ENCODE data around the gene USP33. TPM values are rescaled to one million over a fixed set of nuclear protein-coding genes. Genes with fewer than 3 reads are reported as not detected.

Gene USP33
- total RNA-seq, 2 experiments from 2014 or later: 47.8 to 67.0 TPM

GRCh38 chr1:77673716-77674355 is 85.8 kb downstream of the USP33 start:
- intact Hi-C loops (cut with micrococcal nuclease; ENCODE audit: unreplicated experiment): no loop called here
- Histone ChIP-seq H3K79me2 (ENCODE audit: insufficient read depth, low read depth, low read length) (peaks cover 100% of the 10 kb centered on the region), H3K4me1 (ENCODE audit: insufficient read depth, low read length, poor library complexity, severe bottlenecking) (peaks cover 70% of the 10 kb centered on the region), H3K27ac (ENCODE audit: low read depth, low read length, poor library complexity, severe bottlenecking) (no peak overlapping the region), H3K9me3 (ENCODE audit: low read length) (no peaks in the 10 kb centered on the region), H3K36me3 (ENCODE audit: insufficient read depth, low read length) (peaks cover 34% of the 10 kb centered on the region; the same call in 1 of the 2 replicates), H2AFZ (ENCODE audit: low read length) (no peak overlapping the region), H3K4me2 (ENCODE audit: low read length) (no peak overlapping the region), H3K9me2 (ENCODE audit: insufficient read depth, low read length) (no peaks in the 10 kb centered on the region), H4K20me1 (ENCODE audit: insufficient read depth, low read length) (peaks cover 24% of the 10 kb centered on the region), H3K4me3 (ENCODE audit: low read depth, low read length, poor library complexity, severe bottlenecking) (no peak overlapping the region)
- TF ChIP-seq CTCF (conservative IDR thresholded peaks at IDR 0.05; ENCODE audit: low read length) (no peak), EZH2phosphoT487 (IDR thresholded peaks at IDR 0.05; ENCODE audit: borderline replicate concordance, low read depth, low read length) (no peak)
- BruUV-seq (replicated peaks): no TSS peak
- no peak for DNase-seq (ENCODE audit: low spot score)
- ChIA-PET POLR2A (interaction anchor here (1.0 to 2.0 kb wide), 4 partner anchors 9 to 83 kb away, joined by 3 to 6 read pairs (median 4); partner anchors contain the start of gene ZZZ3), CTCF (ENCODE audit: unreplicated experiment) (no interaction called here)

- POLR2A ChIA-PET: interaction anchor here (1.2 to 2.0 kb wide), 2 partner anchors 11 to 84 kb away, joined by 6 read pairs; no protein-coding TSS in a partner anchor
- H3K4me2 ChIP-seq (ENCODE audit: low read length): peak overlapping the region; percentile 54
- H3K79me2 ChIP-seq (ENCODE audit: insufficient read depth, low read depth, low read length): peaks cover 100% of the 10 kb centered on the region
- TF ChIP-seq EZH2phosphoT487 (IDR thresholded peaks at IDR 0.05; ENCODE audit: borderline replicate concordance, low read depth, low read length) (no peak), CTCF (conservative IDR thresholded peaks at IDR 0.05; ENCODE audit: low read length) (no peak)
- no peaks in the 10 kb centered on the region for H3K9me2 ChIP-seq (ENCODE audit: insufficient read depth, low read length)
- no peaks in the 10 kb centered on the region for H3K9me3 ChIP-seq (ENCODE audit: low read length)
- no peak overlapping the region for H2AFZ ChIP-seq (ENCODE audit: low read length)
- DNase-seq (ENCODE audit: low spot score): no peak
- H4K20me1 ChIP-seq (ENCODE audit: insufficient read depth, low read length): peaks cover 23% of the 10 kb centered on the region
- H3K36me3 ChIP-seq (ENCODE audit: insufficient read depth, low read length): peaks cover 29% of the 10 kb centered on the region; the same call in 1 of the 2 replicates
- peaks cover 62% of the 10 kb centered on the region for H3K4me1 ChIP-seq (ENCODE audit: insufficient read depth, low read length, poor library complexity, severe bottlenecking)
- H3K27ac ChIP-seq (ENCODE audit: low read depth, low read length, poor library complexity, severe bottlenecking): no peak overlapping the region
- no TSS peak for BruUV-seq (replicated peaks)
- no peak overlapping the region for H3K4me3 ChIP-seq (ENCODE audit: low read depth, low read length, poor library complexity, severe bottlenecking)
- CTCF ChIA-PET (ENCODE audit: unreplicated experiment): no interaction called here
- intact Hi-C loops (cut with micrococcal nuclease; ENCODE audit: unreplicated experiment): no loop called here
Observed at GRCh38 chr1:77673030-77673429, 86.6 kb downstream of the USP33 start.

GRCh38 chr1:77672374-77672773 is 87.3 kb downstream of the USP33 start:
- POLR2A ChIA-PET: interaction anchor here (0.7 to 2.0 kb wide), 4 partner anchors 8 to 431 kb away, joined by 3 to 6 read pairs (median 3); no protein-coding TSS in a partner anchor
- peaks cover 57% of the 10 kb centered on the region for H3K4me1 ChIP-seq (ENCODE audit: insufficient read depth, low read length, poor library complexity, severe bottlenecking)
- intact Hi-C loops (cut with micrococcal nuclease; ENCODE audit: unreplicated experiment): no loop called here
- H2AFZ ChIP-seq (ENCODE audit: low read length): no peak overlapping the region
- TF ChIP-seq CTCF (conservative IDR thresholded peaks at IDR 0.05; ENCODE audit: low read length) (no peak), EZH2phosphoT487 (IDR thresholded peaks at IDR 0.05; ENCODE audit: borderline replicate concordance, low read depth, low read length) (no peak)
- DNase-seq (ENCODE audit: low spot score): no peak
- H3K9me3 ChIP-seq (ENCODE audit: low read length): no peaks in the 10 kb centered on the region
- BruUV-seq (replicated peaks): no TSS peak
- no peaks in the 10 kb centered on the region for H3K9me2 ChIP-seq (ENCODE audit: insufficient read depth, low read length)
- peaks cover 27% of the 10 kb centered on the region; the same call in 1 of the 2 replicates for H3K36me3 ChIP-seq (ENCODE audit: insufficient read depth, low read length)
- CTCF ChIA-PET (ENCODE audit: unreplicated experiment): no interaction called here
- H3K4me2 ChIP-seq (ENCODE audit: low read length): peak overlapping the region; percentile 54
- peaks cover 100% of the 10 kb centered on the region for H3K79me2 ChIP-seq (ENCODE audit: insufficient read depth, low read depth, low read length)
- no peak overlapping the region for H3K27ac ChIP-seq (ENCODE audit: low read depth, low read length, poor library complexity, severe bottlenecking)
- peaks cover 20% of the 10 kb centered on the region for H4K20me1 ChIP-seq (ENCODE audit: insufficient read depth, low read length)
- H3K4me3 ChIP-seq (ENCODE audit: low read depth, low read length, poor library complexity, severe bottlenecking): no peak overlapping the region

Data from OCI-LY7 (cell line).